ENCODE results near the gene TLR1.

TLR1 gene

GRCh38 chr4:38834570-38834969 is 30.0 kb upstream of the TLR1 start:
- TF ChIP-seq CREB1 (IDR thresholded peaks at IDR 0.05; ENCODE audit: low read depth) (no peak), MAX (IDR thresholded peaks at IDR 0.05) (no peak), ZBTB7A (IDR thresholded peaks at IDR 0.05; ENCODE audit: low read depth) (no peak), EGR1 (IDR thresholded peaks at IDR 0.05) (no peak), TCF12 (IDR thresholded peaks at IDR 0.05; ENCODE audit: low read depth) (no peak), CEBPB (IDR thresholded peaks at IDR 0.05) (no peak), FOXM1 (IDR thresholded peaks at IDR 0.05; ENCODE audit: borderline replicate concordance, low read depth) (no peak), RAD21 (IDR thresholded peaks at IDR 0.05; ENCODE audit: low read depth) (no peak), YY1 (IDR thresholded peaks at IDR 0.05; ENCODE audit: low read depth) (no peak), NFIC (IDR thresholded peaks at IDR 0.05) (no peak), TEAD4 (IDR thresholded peaks at IDR 0.05) (no peak), TAF1 (IDR thresholded peaks at IDR 0.05; ENCODE audit: low read depth) (no peak)
- TF ChIP-seq, protein P1, sequence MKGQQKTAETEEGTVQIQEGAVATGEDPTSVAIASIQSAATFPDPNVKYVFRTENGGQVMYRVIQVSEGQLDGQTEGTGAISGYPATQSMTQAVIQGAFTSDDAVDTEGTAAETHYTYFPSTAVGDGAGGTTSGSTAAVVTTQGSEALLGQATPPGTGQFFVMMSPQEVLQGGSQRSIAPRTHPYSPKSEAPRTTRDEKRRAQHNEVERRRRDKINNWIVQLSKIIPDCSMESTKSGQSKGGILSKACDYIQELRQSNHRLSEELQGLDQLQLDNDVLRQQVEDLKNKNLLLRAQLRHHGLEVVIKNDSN (IDR thresholded peaks at IDR 0.05): no peak
- TF ChIP-seq, protein P2, sequence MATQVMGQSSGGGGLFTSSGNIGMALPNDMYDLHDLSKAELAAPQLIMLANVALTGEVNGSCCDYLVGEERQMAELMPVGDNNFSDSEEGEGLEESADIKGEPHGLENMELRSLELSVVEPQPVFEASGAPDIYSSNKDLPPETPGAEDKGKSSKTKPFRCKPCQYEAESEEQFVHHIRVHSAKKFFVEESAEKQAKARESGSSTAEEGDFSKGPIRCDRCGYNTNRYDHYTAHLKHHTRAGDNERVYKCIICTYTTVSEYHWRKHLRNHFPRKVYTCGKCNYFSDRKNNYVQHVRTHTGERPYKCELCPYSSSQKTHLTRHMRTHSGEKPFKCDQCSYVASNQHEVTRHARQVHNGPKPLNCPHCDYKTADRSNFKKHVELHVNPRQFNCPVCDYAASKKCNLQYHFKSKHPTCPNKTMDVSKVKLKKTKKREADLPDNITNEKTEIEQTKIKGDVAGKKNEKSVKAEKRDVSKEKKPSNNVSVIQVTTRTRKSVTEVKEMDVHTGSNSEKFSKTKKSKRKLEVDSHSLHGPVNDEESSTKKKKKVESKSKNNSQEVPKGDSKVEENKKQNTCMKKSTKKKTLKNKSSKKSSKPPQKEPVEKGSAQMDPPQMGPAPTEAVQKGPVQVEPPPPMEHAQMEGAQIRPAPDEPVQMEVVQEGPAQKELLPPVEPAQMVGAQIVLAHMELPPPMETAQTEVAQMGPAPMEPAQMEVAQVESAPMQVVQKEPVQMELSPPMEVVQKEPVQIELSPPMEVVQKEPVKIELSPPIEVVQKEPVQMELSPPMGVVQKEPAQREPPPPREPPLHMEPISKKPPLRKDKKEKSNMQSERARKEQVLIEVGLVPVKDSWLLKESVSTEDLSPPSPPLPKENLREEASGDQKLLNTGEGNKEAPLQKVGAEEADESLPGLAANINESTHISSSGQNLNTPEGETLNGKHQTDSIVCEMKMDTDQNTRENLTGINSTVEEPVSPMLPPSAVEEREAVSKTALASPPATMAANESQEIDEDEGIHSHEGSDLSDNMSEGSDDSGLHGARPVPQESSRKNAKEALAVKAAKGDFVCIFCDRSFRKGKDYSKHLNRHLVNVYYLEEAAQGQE (IDR thresholded peaks at IDR 0.05; ENCODE audit: low read depth): no peak

- TF ChIP-seq YY1 (IDR thresholded peaks at IDR 0.05; ENCODE audit: low read depth): no peak
- TF ChIP-seq, protein P1 (IDR thresholded peaks at IDR 0.05): no peak
Measured at GRCh38 chr4:38832624-38833528, 28.3 kb upstream of the TLR1 start.

GRCh38 chr4:38832206-38832605 is 27.6 kb upstream of the TLR1 start:
- TF ChIP-seq TEAD4 (IDR thresholded peaks at IDR 0.05) (no peak), YY1 (IDR thresholded peaks at IDR 0.05; ENCODE audit: low read depth) (no peak)
- TF ChIP-seq, protein P2 (IDR thresholded peaks at IDR 0.05; ENCODE audit: low read depth): no peak

DNA sequence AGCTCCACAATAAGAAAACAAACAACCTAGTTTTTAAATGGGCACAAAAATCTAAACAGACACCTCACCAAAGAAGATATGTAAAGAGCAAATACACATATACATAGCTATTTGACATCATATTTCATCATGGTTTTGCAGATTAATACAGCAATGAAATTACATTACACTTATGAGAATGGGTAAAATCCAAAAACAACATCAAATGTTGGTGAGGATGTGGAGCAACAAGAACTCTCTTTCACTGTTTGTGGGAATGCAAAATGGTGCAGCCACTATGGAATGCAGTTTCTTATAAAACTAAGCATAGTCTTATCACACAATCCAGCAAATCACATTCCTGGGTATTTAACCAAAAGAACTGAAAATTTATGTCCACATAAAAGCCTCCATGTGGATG is 27.1 kb upstream of the TLR1 start:
- no peak for TF ChIP-seq NFIC (IDR thresholded peaks at IDR 0.05)
- TF ChIP-seq EGR1 (IDR thresholded peaks at IDR 0.05): no peak
- TF ChIP-seq, protein P2 (IDR thresholded peaks at IDR 0.05; ENCODE audit: low read depth): no peak
- no peak for TF ChIP-seq MAX (IDR thresholded peaks at IDR 0.05)
- no peak for TF ChIP-seq CEBPB (IDR thresholded peaks at IDR 0.05)
- TF ChIP-seq EP300 (IDR thresholded peaks at IDR 0.05; ENCODE audit: borderline replicate concordance): no peak
- TF ChIP-seq TAF1 (IDR thresholded peaks at IDR 0.05; ENCODE audit: low read depth): no peak
- TF ChIP-seq RAD21 (IDR thresholded peaks at IDR 0.05; ENCODE audit: low read depth): no peak
- no peak for TF ChIP-seq TEAD4 (IDR thresholded peaks at IDR 0.05)
- no peak for TF ChIP-seq ZBTB7A (IDR thresholded peaks at IDR 0.05; ENCODE audit: low read depth)

DNA sequence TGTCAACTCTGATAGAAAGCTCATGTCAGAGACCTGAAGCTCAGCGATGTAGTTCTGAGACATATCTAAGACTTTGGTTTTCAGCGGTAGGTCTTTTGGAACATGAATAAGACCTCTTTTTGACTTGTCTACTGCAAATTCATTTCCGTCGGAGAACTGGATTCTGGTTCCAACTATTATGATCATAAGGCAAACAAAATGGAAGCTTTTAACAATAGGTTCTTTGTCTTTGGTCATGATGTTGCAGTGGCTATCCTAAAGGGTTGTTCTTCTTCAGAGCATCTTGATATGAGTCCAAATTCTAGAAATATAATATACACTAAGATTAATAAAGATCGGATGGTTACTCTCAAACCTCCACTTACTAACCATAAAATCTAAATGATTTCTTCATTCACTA is 24.6 kb upstream of the TLR1 start:
- TF ChIP-seq CREB1 (IDR thresholded peaks at IDR 0.05; ENCODE audit: low read depth) (no peak), CEBPB (IDR thresholded peaks at IDR 0.05) (no peak), YY1 (IDR thresholded peaks at IDR 0.05; ENCODE audit: low read depth) (no peak), RAD21 (IDR thresholded peaks at IDR 0.05; ENCODE audit: low read depth) (no peak), EGR1 (IDR thresholded peaks at IDR 0.05) (no peak), TEAD4 (IDR thresholded peaks at IDR 0.05) (no peak), EP300 (IDR thresholded peaks at IDR 0.05; ENCODE audit: borderline replicate concordance) (no peak), TAF1 (IDR thresholded peaks at IDR 0.05; ENCODE audit: low read depth) (no peak)
- TF ChIP-seq, protein P2 (IDR thresholded peaks at IDR 0.05; ENCODE audit: low read depth): no peak
